Dermis microvascular lymphatic vessel endothelial cell (primary cell): ENCODE results near the gene C22orf23. TPM values are rescaled to one million over a fixed set of nuclear protein-coding genes. Genes with fewer than 3 reads are reported as not detected.

Source experiments
- DNase-seq, 2 donors: peaks; one replicate each; pipeline versions ENCODE4 v3.0.0 to v3.0.0-alpha.2; 2010; ENCODE audit warnings: low read depth in 2 of 2
- total RNA-seq: library from RNA; depleted of rRNA; stranded (reverse); fragments of >200 nt; gene quantifications from 2 replicates; pipeline ENCODE4 v1.2.1, GENCODE V29; 2014

Gene C22orf23
- total RNA-seq, 1 donor from 2014 or later = under 0.01 TPM

DNA sequence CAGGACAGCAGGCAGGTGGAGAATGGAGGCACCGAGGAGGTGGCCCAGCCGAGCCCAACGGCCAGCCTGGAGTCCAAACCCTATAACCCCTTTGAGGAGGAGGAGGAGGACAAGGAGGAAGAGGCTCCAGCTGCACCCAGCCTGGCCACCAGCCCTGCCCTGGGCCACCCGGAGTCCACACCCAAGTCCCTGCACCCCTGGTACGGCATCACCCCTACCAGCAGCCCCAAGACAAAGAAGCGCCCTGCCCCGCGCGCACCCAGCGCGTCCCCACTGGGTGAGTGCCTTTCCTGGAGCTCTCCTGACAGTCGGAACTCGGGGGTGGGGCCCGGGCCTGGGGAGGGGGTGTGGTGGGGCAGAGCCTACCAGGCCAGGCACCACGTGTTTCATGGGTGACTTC is 27.6 kb downstream of the C22orf23 start:
- no peak for DNase-seq

DNA sequence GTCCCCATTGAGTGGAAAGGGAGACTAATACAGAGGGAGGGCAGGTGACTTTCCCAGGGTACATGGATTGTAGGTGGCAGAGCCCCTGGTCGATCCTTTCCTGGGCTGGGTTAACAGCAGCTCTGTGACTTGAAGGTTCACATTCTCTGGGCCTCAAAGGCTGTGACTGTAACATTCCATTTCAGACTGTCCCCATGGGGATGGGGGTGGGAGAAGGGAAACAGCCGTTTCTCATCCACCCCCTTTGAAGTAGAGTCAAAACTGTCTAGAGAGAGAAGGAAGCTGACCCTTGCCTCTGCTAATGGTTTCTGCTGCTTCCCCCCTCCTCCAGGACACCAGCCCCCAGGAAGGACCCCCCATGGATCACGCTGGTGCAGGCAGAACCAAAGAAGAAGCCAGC is 28.1 kb downstream of the C22orf23 start:
- no peak for DNase-seq

DNA sequence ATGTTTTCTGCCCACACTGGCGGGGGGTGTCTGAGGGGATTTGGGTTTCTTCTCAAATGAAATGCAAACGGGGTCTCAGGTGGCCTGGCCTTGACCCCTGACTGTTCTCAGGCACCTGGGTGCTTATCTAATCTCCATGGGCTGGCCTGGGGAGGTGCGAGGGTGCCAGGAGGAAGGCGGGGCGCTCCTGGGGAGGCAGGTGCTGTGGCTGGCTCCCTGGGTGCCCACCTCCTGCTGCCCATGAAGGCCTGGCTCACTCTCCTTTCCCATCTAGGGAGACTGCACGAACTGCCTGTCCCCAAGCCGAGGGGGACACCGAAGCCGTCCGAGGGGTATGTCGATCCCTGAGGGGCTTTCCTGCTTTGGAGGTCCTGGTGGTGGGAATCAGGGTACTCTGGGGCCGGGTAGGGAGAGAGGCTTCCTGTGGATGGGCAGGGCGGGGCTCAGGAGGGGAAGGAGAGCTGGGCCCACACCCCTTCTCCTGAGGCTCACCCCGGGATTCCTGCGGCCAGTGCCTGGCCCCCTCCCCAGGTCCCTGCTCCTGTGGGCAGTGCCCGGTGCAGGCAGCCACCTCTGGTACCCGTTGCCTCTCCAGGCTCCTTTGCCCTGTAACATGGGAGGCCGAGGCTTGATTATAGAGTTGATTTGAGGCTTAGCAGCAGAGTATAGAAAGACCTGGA is 28.9 kb downstream of the C22orf23 start:
- DNase-seq = no peak

DNA sequence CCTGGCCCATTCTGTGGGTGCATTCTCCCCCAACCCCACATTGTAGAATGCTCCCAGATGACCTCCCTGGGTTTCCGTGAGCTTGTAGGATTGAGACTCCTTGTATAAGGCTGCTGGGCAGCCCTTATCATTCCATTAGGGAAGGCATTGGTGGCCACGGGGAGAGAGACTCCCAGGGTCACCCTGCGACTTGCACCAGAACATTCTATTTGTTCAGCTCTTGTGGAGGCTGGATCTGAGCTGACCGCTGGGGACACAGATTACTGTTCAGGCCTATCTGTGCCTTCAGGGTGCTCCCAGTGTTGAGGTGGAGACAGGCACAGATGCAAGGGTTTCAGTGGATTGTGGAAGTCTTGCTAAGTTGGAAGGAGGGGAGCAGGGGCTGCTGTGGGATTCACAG is 29.5 kb downstream of the C22orf23 start:
- DNase-seq = no peak

DNA sequence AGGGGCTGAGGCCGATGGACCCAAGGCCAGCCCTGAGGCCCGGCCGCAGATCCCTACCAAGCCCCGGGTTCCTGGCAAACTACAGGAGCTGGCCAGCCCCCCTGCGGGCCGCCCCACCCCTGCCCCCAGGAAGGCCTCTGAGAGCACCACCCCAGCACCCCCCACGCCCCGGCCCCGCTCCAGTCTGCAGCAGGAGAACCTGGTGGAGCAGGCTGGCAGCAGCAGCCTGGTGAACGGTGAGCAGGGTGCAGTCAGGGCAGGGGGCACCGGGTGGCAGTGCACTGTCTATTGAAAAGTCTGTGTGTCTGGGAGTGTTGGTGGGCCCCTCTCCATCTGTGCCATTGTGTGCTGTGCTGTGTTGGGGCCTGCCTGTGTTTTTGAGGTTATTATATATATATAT is 31.2 kb downstream of the C22orf23 start:
- no peak for DNase-seq

DNA sequence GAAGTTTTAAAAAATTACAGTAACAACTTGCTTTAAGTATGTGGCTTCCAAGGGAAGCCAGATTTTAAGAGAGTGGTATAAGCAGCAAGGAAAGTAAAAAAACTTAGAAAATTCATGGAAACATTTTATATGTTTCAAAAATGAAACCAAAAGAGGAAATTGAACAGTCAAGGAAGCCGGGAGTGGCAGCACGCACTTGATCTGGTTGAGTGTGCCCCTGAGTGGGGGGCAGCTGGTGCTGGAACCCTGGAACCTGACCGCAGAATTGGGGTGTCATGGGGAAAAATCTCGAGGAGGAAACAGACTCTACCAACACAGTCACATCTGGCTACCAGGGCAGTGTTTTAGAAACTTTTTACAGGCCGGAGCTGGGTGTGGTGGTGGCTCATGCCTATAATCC is 33.3 kb downstream of the C22orf23 start:
- DNase-seq = no peak

DNA sequence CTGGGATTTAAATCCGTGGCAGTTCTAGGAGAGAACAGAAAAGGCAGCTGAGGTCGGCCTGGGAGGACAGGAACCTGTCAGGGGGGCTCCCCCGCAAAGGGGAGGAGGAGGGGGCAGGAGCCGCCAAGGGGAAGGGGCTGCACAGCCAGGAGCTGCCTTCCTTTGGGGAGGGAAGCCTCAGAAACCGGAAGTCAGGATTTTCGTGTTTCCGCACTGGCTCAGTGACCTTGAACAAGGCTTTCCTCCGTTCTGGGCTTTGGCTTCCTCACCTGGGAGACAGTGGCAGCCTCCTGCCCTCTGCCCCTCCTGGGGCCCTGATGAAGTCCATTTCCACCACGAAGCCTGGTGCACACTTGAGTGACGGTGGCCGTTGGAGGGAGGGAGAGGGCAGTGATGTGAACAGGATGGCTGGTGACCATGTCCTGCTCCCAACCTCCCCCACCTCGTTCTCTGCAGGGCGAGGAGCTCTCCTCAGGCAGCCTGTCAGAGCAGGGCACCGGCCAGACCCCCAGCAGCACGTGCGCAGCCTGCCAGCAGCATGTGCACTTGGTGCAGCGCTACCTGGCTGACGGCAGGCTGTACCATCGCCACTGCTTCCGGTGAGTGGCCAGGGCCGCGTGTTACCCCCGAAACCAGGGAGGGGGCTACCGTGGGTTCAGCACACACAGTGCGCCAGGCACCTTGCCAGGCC is 34.7 kb downstream of the C22orf23 start:
- DNase-seq = no peak

DNA sequence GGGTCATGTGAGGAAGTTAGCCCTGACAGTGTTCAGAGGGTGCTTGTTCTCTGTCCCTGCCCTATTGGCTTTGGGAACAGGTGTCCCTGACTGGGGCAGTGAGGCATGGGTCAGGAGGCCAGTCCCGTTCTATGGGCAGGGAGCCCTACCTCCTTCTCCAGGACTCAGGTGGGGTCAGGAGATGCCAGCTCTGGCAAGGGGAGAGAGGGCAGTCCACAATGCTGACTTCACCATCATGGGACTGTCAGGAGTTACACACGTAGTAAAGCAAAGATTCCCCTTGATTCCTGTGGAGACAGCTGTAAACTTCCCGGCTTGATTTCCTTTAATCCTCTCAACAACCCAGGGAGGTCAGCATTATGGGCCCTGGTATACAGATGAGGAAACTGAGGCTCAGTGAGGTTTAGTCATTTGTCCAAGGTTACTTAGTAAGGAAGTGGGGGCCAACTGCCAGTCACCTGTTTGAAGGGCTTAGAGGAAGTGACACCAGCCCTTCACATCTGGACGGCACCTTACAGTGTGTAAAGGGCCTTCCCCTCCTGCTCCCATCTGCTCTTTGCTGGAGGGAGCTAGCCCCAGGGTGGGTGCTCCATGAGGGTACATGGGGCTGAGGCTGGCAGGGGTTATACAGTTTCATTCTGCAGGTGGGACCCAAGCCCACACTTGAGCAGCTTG is 35.4 kb downstream of the C22orf23 start:
- no peak for DNase-seq

DNA sequence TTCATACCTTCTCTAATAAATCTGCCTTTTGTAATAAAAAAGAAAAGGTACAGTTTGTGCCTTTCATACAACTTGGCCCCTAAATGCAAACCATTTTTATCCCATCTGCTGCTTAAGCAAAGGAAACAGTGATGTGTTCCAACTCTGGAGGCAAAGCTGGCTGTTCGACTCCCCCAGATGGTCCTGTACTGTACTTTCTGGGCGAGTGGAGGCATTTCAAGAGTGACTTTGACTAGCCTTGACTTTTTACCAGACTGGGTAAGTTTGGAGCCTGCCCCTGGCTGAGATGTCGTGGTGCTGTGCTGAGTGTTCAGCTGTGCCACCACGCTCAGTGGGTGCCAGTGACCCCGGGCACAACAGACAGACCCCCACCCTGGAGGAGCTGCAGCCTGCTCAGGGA is 37.1 kb downstream of the C22orf23 start:
- no peak for DNase-seq

DNA sequence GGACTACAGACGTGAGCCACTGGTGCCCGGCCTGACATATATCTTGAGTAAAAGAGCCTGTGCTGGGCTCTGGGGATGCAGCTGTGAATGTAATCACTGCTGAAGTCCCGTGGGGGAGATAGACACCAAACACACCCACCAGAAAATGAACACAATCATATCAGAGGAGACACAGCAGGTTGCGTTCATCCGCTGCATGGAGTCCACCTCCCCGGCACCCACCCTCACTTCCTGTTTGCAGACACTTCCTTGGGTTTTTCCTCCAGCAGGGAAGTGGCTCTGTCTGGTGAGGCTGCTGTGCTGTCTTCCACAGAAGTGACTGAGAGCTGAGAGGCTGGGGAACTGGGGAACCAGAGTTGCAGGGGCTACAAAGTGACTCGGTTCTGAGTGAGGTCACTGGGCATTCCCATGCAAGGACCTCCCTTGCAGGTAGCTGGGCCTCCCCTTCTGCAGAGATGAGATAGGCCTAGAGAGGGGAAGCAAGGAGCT is 40.1 kb downstream of the C22orf23 start:
- no peak for DNase-seq

DNA sequence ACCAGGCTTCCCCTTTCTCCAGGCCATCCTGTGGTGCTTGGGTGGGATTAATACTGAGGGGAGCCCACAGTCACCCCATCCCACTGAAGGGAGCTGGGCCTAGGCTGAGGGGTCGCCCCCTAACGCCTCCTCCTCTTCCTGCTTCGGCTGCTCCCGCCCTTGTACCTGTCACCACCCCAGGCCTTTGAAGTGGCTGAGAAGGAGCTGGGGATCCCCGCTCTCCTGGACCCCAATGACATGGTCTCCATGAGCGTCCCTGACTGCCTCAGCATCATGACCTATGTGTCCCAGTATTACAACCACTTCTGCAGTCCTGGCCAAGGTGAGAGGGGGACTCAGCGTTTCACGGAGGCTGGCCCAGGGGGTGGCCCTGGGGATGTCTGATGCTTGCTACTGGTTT is 41.2 kb downstream of the C22orf23 start:
- DNase-seq = no peak

DNA sequence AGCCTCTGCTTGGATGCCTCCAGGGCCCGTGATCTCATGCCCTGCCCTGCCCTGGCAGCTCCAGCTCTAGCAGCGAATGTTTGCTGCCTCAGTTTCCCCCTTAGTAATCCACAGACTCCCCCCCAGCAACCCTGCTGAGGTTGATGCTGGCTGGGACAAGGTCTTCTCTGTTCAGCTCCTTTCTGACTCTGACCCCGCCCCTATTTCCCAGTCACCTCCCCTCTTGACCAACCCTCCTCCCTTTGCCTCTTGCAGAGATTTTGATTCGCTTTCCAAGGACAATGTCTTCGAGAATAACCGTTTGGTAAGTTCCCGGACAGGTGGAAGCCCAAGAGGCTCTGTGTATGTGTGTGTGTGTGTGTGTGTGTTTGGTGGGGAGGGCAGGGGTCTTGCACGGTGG is 41.7 kb downstream of the C22orf23 start:
- no peak for DNase-seq

DNA sequence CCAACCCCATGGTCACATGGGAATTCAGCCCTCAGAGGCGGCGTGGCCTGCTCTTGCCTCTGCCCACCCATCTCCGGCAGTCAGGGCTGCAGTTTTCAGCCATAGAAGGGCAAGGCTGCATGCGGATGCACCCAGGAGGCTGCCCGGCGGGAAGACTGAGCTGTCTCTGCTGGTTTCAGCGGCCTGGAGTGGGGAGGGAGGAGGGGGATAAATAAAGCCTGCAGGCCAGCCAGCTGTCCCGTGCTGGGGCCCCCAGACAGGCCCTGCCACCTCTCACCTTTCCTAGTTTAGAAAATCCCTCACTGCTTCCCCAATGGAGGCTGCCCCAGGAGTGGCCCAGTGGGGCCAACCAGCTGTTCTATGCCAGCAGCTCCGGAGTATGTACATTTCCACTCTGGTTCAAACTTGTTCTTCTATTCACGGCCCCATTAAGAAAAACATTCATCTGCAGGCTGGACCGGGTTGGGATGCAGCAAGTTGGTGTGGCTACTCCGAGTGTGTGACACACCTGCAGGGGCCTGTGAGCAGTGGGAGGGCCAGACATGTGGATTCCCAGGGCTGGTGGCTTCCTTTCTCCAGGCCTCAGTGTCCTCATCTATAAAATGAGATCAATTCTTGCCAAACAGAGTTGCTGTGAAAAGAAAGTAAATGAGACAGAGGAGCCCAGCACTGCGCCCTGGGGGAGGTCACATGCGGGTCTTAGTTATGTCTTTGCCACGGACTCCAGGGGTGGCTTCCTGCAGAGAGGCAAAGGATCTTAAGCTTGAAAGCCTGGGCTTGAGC is 42.3 kb downstream of the C22orf23 start:
- no peak for DNase-seq

DNA sequence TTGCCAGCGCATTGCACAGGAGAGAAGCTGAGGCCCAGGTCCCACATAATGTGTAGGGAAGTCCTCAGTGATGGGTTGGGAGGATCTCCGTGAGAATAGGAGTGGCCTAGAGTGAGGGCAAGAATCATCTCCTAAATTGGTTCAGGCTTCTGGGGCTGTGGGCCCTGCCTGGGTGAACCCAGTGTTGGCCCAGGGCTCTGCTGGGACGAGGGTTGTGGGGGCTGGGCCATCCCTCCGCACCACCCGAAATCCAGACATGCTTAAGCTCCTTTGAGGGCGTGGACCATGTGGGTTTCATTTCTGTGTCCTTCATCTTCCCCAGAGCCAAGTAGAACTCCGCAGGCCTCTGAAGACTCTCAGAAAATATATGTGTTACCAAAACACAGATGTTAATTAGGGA is 43.6 kb downstream of the C22orf23 start:
- no peak for DNase-seq

DNA sequence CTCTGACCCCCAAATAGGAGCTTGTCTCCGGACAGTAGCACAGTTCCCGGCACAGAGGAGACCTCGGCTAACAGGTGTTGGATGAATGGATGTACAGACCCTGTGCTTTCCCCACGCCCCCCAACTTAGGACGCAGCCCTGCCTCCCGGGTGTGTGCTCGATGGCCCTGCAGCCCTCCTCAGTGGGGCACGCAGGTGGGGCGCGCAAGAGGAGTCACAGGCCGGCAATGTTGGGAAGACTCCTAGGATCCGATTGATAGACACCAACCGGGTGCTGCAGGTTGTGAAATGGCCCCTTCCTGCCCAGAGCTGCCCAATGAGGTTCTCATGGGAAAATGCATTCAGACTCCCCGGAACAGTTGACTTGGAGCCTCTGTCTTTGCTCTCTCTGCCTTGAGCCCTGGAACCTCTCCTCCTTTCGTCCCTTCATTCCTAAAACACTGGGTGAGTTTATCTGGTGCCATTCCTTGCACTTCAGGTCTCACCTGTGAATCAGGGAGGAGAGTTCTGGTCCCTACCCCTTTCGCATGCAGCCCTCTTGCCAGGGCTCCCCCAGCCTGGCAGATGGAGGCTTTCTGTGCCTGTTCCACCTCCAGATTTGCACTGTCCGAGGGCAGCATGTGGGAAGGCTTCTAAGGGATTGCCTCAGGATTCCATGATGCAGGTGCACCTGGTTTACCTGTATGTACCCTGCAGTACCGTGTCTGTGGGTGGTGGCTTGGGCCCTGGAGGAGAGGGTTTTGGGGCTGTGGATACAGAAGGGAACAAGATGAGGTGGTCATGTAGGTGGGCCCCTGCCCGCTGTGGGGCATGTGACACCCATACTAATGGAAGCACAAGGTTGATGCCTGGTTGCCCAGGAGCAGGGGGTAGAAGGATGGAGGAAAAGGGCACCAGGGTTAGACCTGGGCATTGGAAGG is 46.1 kb downstream of the C22orf23 start:
- DNase-seq = no peak

DNA sequence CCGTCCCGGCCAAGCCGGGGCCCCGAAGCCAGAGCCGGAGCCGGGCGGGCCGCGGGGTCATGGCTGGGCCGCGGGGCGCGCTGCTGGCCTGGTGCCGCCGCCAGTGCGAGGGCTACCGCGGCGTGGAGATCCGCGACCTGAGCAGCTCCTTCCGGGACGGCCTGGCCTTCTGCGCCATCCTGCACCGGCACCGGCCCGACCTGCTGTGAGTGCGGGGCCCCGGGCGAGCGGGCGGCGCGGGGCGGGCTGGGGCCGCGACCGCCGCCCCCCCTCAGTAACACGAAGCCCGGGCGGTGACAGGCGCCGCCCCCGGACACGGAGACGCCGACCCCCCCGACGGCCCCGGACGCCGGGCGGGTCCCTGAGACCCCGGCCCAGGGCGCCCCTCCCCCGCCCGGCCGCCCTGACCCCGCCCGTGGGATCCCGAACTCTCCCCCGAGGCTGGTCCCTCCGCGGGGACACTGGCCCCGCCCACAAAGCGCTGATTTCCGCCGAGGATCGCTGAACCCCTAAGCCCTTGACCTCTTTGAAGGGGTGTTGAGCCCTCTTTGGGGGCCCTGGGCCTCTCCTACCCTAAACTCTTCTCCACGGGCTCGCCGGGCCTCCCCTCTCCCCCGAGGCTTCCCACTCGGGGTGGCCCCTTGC is 46.9 kb downstream of the C22orf23 start:
- DNase-seq = no peak

DNA sequence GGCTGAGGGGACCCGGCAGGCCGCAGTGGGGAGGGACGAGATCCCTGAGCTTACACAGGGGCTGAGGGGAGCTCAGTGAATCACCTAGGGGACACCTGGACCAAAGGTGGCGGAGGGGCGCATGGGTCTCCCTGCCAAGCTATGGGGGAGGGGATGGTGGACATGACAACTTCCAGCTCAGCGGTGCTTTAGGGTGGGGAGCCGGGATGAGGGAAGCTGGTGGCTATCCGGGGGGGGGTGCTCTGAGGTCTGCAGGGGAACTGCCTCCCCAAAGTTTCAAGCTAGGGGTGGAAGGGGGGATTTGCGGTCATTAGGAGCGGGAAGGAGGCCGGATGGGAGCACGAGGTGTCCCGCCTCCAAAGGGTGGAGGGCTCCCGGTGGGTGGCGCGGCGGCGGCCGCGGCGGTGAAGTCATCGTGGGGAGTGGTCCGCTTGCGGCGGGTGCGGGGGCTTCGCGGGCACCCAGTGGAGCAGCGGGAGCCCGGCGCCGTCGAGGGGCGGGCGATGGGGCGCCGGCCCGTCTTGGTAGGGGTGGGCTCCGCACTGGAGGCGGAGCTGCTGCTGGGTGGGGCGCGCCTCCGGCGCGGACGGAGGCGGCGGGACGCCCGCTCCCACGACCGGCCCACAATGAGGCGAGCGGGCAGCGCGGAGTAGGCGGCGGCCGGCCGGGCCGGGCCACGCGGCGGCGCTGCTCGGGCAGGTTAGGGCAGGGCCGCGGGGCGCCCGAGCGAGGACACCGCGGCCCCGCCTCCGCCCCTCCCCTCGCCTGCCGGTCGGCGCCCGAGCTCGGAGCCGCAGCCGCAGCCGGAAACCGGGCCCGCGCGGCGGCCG is 47.7 kb downstream of the C22orf23 start, which contains the start of gene MICALL1:
Gene MICALL1, plus strand, starts transcription at position 764 of the 830 bp plus-strand sequence. CDS start 126 bp downstream, outside the sequence.
- DNase-seq = peak; percentile 18 to 83

DNA sequence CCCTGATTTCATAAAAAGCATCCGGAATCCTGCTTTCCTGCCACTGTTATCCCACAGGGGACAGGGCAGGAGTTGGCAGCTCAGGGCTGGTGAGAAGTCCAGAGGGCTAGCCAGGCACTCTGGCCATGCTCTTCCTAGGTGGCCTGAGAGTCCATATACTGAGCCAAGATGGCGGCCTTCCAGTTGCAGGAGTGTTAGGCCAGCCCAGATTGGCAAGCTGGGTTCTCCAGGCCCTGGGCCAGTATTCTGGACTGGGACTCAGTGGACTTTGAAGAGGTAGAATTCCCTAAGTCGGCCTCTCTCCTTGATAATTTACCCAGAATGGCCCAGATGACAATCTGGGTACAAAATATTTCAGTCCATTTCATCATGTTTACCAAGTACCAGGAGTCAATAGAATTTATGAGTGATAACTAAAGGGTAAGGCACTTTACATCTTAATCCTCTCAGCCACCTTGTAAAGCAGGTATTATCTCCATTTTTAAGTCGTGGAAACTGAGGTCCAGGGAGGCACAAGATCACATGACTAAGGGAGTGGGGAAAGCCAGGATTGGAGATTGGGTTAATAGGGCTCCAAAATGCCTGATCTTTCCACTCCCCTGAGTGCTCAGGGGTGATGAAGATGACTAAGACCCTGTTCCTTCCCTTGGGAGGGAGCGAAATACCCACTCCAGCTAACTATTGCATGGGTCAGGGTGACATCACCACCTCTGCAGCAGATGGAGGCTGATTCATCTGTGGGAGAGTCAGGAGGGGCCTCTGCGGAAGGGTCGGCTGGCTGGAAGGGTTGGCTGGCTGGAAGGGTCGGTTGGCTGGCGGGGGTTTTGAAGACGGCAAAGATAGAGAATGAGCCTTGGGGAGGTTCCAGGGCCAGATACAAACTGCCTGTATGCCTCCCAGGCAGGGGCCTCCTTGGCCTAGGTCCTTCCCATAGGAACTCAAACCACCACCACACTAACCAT is 48.5 kb downstream of the C22orf23 start:
- DNase-seq = peak; percentile 44 to 94
